H9 (cell line): Measurements from ENCODE around the gene CD209. TPM values are rescaled to one million over a fixed set of nuclear protein-coding genes. Genes with fewer than 3 reads are reported as not detected.

Experiments used
- DNase-seq: peaks from one replicate; pipeline ENCODE4 v3.0.0-alpha.2; 2017
- H2AFZ ChIP-seq: one replicate; pipeline ENCODE4 v1.6.1; 2013; ENCODE audit warnings: mild to moderate bottlenecking, low read length, control low read depth, moderate library complexity
- H2AK5ac ChIP-seq: 2 replicates; pipeline ENCODE4 v1.6.1; 2013; ENCODE audit warnings: low read length, control low read depth, mixed read lengths; ENCODE audit not compliant: insufficient read length
- H2BK120ac ChIP-seq: one replicate; pipeline ENCODE4 v1.6.1; 2013; ENCODE audit warnings: low read depth, mild to moderate bottlenecking, low read length, control low read depth, inconsistent platforms; ENCODE audit not compliant: poor library complexity, severe bottlenecking
- H2BK12ac ChIP-seq: 2 replicates; pipeline ENCODE4 v1.6.1; 2013; ENCODE audit warnings: low read length, control low read depth, mixed read lengths, low read depth; ENCODE audit not compliant: insufficient read length
- H2BK15ac ChIP-seq: 2 replicates; pipeline ENCODE4 v1.6.1; 2013; ENCODE audit warnings: low read depth, low read length, control low read depth
- H2BK20ac ChIP-seq: one replicate; pipeline ENCODE4 v1.6.1; 2013; ENCODE audit warnings: low read depth, mild to moderate bottlenecking, low read length, control low read depth, inconsistent platforms; ENCODE audit not compliant: poor library complexity, severe bottlenecking
- H2BK5ac ChIP-seq: 2 replicates; pipeline ENCODE4 v1.6.1; 2013; ENCODE audit warnings: low read length, control low read depth, mixed read lengths; ENCODE audit not compliant: insufficient read length
- H3K14ac ChIP-seq: 2 replicates; pipeline ENCODE4 v1.6.1; 2013; ENCODE audit warnings: low read length, control low read depth; ENCODE audit not compliant: insufficient read depth
- H3K18ac ChIP-seq: 2 replicates; pipeline ENCODE4 v1.6.1; 2013; ENCODE audit warnings: low read depth, mild to moderate bottlenecking, mixed read lengths, low read length, control low read depth; ENCODE audit not compliant: insufficient read length
- H3K23ac ChIP-seq: 2 replicates; pipeline ENCODE4 v1.6.1; 2013; ENCODE audit warnings: low read length, control low read depth, mixed read lengths, low read depth; ENCODE audit not compliant: insufficient read length
- H3K23me2 ChIP-seq: 2 replicates; pipeline ENCODE4 v1.6.1; 2013; ENCODE audit warnings: low read depth, mild to moderate bottlenecking, mixed read lengths, low read length, control low read depth; ENCODE audit not compliant: insufficient read length, poor library complexity, severe bottlenecking
- H3K27ac ChIP-seq: 2 replicates; pipeline ENCODE4 v1.5.1; 2013; ENCODE audit warnings: low read length, control low read depth, mixed read lengths, low read depth; ENCODE audit not compliant: insufficient read length
- H3K27me3 ChIP-seq: 2 replicates; pipeline ENCODE4 v1.6.1; 2013; ENCODE audit warnings: low read length, control low read depth, inconsistent platforms; ENCODE audit not compliant: insufficient read depth
- H3K4ac ChIP-seq: 2 replicates; pipeline ENCODE4 v1.6.1; 2013; ENCODE audit warnings: low read depth, mild to moderate bottlenecking, control low read depth, inconsistent platforms, low read length, moderate library complexity
- H3K4me1 ChIP-seq: 2 replicates; pipeline ENCODE4 v1.6.1; 2013; ENCODE audit warnings: low read length, control low read depth, inconsistent platforms; ENCODE audit not compliant: insufficient read depth
- H3K4me2 ChIP-seq: 2 replicates; pipeline ENCODE4 v1.6.1; 2013; ENCODE audit warnings: low read length, control low read depth, mixed read lengths; ENCODE audit not compliant: insufficient read length, insufficient read depth
- H3K56ac ChIP-seq: 2 replicates; pipeline ENCODE4 v1.6.1; 2013; ENCODE audit warnings: low read depth, mild to moderate bottlenecking, mixed read lengths, low read length, control low read depth; ENCODE audit not compliant: insufficient read length
- H3K79me1 ChIP-seq: 2 replicates; pipeline ENCODE4 v1.6.1; 2013; ENCODE audit warnings: low read depth, mild to moderate bottlenecking, moderate library complexity, low read length, control low read depth, inconsistent platforms; ENCODE audit not compliant: insufficient read depth, poor library complexity, severe bottlenecking
- H3K79me2 ChIP-seq: 2 replicates; pipeline ENCODE4 v1.6.1; 2013; ENCODE audit warnings: low read length, control low read depth, inconsistent platforms; ENCODE audit not compliant: insufficient read depth
- H3K9ac ChIP-seq: 2 replicates; pipeline ENCODE4 v1.6.1; 2013; ENCODE audit warnings: low read length, control low read depth, mixed read lengths; ENCODE audit not compliant: insufficient read length; ENCODE audit errors: extremely low read depth
- H3K9me3 ChIP-seq: one replicate; pipeline ENCODE4 v1.6.1; 2013; ENCODE audit warnings: low read depth, low read length, inconsistent platforms; ENCODE audit not compliant: control insufficient read depth
- H3T11ph ChIP-seq: one replicate; pipeline ENCODE4 v1.6.1; 2013; ENCODE audit warnings: mild to moderate bottlenecking, low read length, control low read depth, inconsistent platforms
- H4K20me1 ChIP-seq: one replicate; pipeline ENCODE4 v1.6.1; 2013; ENCODE audit not compliant: control insufficient read depth, insufficient read length, insufficient read depth
- H4K5ac ChIP-seq: 2 replicates; pipeline ENCODE4 v1.6.1; 2013; ENCODE audit warnings: low read depth, mild to moderate bottlenecking, mixed read lengths, low read length, control low read depth; ENCODE audit not compliant: insufficient read length
- H4K8ac ChIP-seq: replicated peaks from 2 replicates; pipeline ENCODE4 v1.6.1; 2013; ENCODE audit warnings: low read length, control low read depth, mixed read lengths, low read depth; ENCODE audit not compliant: insufficient read length
- H4K91ac ChIP-seq: 2 replicates; pipeline ENCODE4 v1.6.1; 2013; ENCODE audit warnings: low read depth, mild to moderate bottlenecking, moderate library complexity, mixed read lengths, low read length, control low read depth; ENCODE audit not compliant: insufficient read length
- H3K27ac Mint-ChIP-seq, 3 experiments: 2 replicates in 2 of 3; 3 replicates in 1 of 3; pipeline ENCODE4 v1.8.0; 2020 to 2021; ENCODE audit warnings: mixed read lengths in 3 of 3, mild to moderate bottlenecking in 1 of 3, moderate library complexity in 1 of 3
- H3K27me3 Mint-ChIP-seq: 2 replicates; pipeline ENCODE4 v1.8.0; 2021; ENCODE audit warnings: low read depth, mild to moderate bottlenecking, moderate library complexity, mixed read lengths
- H3K36me3 Mint-ChIP-seq, 3 experiments: 2 replicates in 2 of 3; 3 replicates in 1 of 3; pipeline ENCODE4 v1.8.0; 2020 to 2021; ENCODE audit warnings: low read depth in 3 of 3, mixed read lengths in 3 of 3; ENCODE audit not compliant: insufficient read depth in 1 of 3
- H3K4me1 Mint-ChIP-seq, 2 experiments: 2 replicates each; pipeline ENCODE4 v1.8.0; 2020; ENCODE audit warnings: mixed read lengths in 2 of 2
- H3K4me3 Mint-ChIP-seq, 2 experiments: 2 replicates in 1 of 2; 3 replicates in 1 of 2; pipeline ENCODE4 v1.8.0; 2020 to 2021; ENCODE audit warnings: mild to moderate bottlenecking in 2 of 2, mixed read lengths in 2 of 2, moderate library complexity in 1 of 2
- H3K9me3 Mint-ChIP-seq, 2 experiments: 2 replicates in 1 of 2; 3 replicates in 1 of 2; pipeline ENCODE4 v1.8.0; 2020; ENCODE audit warnings: mild to moderate bottlenecking in 2 of 2, mixed read lengths in 2 of 2, moderate library complexity in 1 of 2
- WGBS: extraction: QIAGEN DNeasy Blood & Tissue Kit; methylation state at CpG from one replicate; pipeline ENCODE4 v1.1.7; 2013; ENCODE audit warnings: missing lambda C conversion rate, low lambda C conversion rate, mixed read lengths; ENCODE audit not compliant: insufficient read length; ENCODE audit errors: extremely low coverage; 5-methylcytosine and 5-hydroxymethylcytosine counted together
- total RNA-seq: library from RNA; stranded (reverse); gene quantifications from 2 replicates; pipeline ENCODE4 v1.2.1, GENCODE V29; 2021
- TF ChIP-seq, protein P1 (sequence below): fragments of 200-600 bp; sonication (generic); conservative IDR thresholded peaks from 3 replicates; pipeline ENCODE4 v1.8.0; 2021; ENCODE audit warnings: antibody characterized with exemption, mild to moderate bottlenecking

Gene CD209
- total RNA-seq, 1 experiment from 2014 or later = not detected

DNA sequence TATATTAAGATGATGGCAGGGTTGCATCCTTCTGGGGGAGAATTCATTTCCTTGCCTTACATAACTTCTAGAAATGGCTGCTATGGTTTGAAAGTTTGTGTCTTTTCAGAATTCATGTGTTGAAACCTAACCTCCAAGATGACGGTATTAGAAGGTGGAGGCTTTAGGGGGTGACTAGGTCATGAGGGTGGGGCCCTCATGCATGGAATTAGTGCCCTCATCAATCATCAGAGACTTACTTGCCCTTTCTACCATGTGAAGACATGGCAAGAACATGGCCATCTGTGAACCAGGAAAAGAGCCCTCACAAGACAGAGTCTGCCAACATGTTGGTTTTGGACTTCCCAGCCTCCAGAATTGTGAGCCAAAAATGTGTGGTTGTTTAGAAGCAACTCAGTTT is 30.6 kb downstream of the CD209 start:
- Histone ChIP-seq H3K27ac (no peak overlapping the region), H3K4me2 (no peak overlapping the region), H2BK120ac (no peak overlapping the region), H4K8ac (no peak overlapping the region), H3K9ac (no peak overlapping the region), H2BK20ac (no peak overlapping the region), H3K9me3 (no peaks in the 10 kb centered on the region), H2AFZ (no peak overlapping the region), H2BK5ac (no peak overlapping the region), H3K79me1 (no peaks in the 10 kb centered on the region), H3K23me2 (no peaks in the 10 kb centered on the region), H4K5ac (no peak overlapping the region), H3K4ac (no peak overlapping the region), H2BK15ac (no peak overlapping the region), H3K14ac (no peak overlapping the region), H3K18ac (no peak overlapping the region), H3T11ph (no peak overlapping the region), H3K56ac (no peak overlapping the region), H2BK12ac (no peak overlapping the region), H4K20me1 (no peaks in the 10 kb centered on the region), H3K4me1 (no peaks in the 10 kb centered on the region), H4K91ac (no peak overlapping the region), H3K23ac (no peak overlapping the region), H3K79me2 (no peaks in the 10 kb centered on the region), H3K27me3 (no peaks in the 10 kb centered on the region), H2AK5ac (no peak overlapping the region)
- Mint-ChIP-seq H3K4me1 (no peaks in the 10 kb centered on the region), H3K27me3 (peaks cover 27% of the 10 kb centered on the region), H3K9me3 (no peaks in the 10 kb centered on the region; a peak in 2 of 5 replicates), H3K36me3 (no peaks in the 10 kb centered on the region), H3K4me3 (no peak overlapping the region), H3K27ac (no peak overlapping the region)
- no CpG with 5 or more reads among the region's 1 CpG for WGBS
- no peak for DNase-seq
- TF ChIP-seq, protein P1, sequence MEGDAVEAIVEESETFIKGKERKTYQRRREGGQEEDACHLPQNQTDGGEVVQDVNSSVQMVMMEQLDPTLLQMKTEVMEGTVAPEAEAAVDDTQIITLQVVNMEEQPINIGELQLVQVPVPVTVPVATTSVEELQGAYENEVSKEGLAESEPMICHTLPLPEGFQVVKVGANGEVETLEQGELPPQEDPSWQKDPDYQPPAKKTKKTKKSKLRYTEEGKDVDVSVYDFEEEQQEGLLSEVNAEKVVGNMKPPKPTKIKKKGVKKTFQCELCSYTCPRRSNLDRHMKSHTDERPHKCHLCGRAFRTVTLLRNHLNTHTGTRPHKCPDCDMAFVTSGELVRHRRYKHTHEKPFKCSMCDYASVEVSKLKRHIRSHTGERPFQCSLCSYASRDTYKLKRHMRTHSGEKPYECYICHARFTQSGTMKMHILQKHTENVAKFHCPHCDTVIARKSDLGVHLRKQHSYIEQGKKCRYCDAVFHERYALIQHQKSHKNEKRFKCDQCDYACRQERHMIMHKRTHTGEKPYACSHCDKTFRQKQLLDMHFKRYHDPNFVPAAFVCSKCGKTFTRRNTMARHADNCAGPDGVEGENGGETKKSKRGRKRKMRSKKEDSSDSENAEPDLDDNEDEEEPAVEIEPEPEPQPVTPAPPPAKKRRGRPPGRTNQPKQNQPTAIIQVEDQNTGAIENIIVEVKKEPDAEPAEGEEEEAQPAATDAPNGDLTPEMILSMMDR = no peak
